Measurements from ENCODE around the gene PDE6D. TPM values are rescaled to one million over a fixed set of nuclear protein-coding genes. Genes with fewer than 3 reads are reported as not detected.

The PDE6D gene
- total RNA-seq, 1 donor from 2014 or later: 18.7 TPM

DNA sequence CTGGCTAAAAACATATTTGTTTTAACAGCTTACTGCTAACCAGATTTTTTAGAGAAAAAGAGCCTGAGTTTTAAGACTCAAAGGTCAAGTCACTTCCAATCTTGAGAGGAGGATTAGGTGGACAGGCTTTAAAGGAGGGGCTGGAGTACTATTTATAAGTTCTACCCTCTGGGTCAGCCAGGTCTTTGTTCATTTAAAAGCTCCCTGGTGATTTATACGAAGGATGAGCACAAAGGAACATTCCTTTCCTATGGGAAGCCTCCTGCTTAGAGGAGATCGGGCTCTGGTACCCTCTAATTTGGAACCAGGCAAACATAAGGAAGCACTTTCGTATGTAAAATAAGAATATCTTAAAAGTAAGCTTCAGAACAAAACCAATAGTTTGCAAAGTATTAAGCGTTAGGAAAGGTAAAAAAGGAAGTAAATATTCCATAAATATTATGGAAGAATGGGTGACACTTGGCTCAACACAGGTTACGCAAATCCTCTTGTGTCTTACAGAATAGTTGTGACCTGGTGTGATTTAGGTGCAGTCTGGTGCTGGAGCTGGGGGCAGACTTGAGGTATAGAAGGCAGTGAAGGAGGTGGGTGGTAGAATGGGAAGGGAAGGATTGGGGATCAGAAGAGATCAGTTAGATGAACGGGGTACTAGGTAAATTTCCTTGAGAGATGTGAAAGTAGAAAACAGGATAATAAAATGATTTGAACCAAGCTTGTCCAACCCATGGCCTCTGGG is 35.6 kb downstream of the PDE6D start:
- H3K36me3 ChIP-seq: no peaks in the 10 kb centered on the region
- H3K4me1 ChIP-seq: no peaks in the 10 kb centered on the region
- no peak for TF ChIP-seq CTCF (IDR thresholded peaks at IDR 0.05)
- no peaks in the 10 kb centered on the region for H3K9me3 ChIP-seq
- ATAC-seq (no peak), DNase-seq (no peak)
- no peak overlapping the region for H3K27ac ChIP-seq
- H3K27me3 ChIP-seq: no peaks in the 10 kb centered on the region
- no peak overlapping the region for H3K4me3 ChIP-seq
- intact Hi-C loops (cut with DNase I): no loop called here

DNA sequence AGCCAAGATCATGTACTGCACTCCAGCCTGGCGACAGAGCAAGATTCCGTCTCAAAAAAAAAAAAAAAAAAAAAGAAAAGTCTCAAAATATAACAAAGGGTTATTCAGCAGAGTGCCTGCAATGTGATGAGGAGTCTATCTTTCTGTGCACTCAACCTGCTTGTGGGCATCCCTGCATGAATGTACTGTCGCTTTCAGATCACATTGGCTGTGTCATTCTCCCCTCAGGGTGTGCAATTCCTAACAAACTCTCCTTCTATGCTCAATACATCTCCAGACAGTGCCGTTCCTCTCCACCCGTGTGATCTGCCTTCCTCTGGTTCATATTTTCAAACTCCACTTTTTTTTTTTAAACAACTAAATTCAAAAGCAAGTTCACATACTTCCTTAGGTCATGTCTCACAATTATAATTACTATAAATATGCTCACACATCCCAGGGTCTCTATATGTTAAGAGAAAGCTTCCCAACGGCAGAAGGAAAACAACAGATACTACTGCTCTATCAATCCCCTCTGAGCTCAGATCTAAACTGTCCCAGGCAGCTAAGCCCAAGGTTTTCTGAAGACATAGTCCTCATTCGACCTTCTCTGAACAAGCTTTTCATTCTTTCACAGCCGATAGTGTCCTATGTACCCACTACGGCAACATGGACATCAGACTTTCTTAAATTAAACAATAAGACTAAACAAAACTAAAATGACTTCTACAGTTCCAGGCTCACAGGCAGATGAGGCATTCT is 37.5 kb downstream of the PDE6D start:
- no peak for TF ChIP-seq CTCF (IDR thresholded peaks at IDR 0.05)
- ATAC-seq (no peak), DNase-seq (no peak)
- intact Hi-C loops (cut with DNase I): no loop called here
- H3K4me3 ChIP-seq: no peak overlapping the region
- H3K36me3 ChIP-seq: no peaks in the 10 kb centered on the region
- no peaks in the 10 kb centered on the region for H3K4me1 ChIP-seq
- H3K9me3 ChIP-seq: no peaks in the 10 kb centered on the region
- no peak overlapping the region for H3K27ac ChIP-seq
- H3K27me3 ChIP-seq: no peaks in the 10 kb centered on the region

- no peak for TF ChIP-seq CTCF (IDR thresholded peaks at IDR 0.05)
- ATAC-seq (no peak), DNase-seq (no peak)
- H3K27me3 ChIP-seq: no peaks in the 10 kb centered on the region
- no peak overlapping the region for H3K4me3 ChIP-seq
- no peaks in the 10 kb centered on the region for H3K9me3 ChIP-seq
- no peak overlapping the region for H3K27ac ChIP-seq
- H3K4me1 ChIP-seq: no peaks in the 10 kb centered on the region
- intact Hi-C loops (cut with DNase I): no loop called here
- peaks cover 25% of the 10 kb centered on the region for H3K36me3 ChIP-seq
Measured at GRCh38 chr2:231737761-231738160, 43.3 kb downstream of the PDE6D start.

DNA sequence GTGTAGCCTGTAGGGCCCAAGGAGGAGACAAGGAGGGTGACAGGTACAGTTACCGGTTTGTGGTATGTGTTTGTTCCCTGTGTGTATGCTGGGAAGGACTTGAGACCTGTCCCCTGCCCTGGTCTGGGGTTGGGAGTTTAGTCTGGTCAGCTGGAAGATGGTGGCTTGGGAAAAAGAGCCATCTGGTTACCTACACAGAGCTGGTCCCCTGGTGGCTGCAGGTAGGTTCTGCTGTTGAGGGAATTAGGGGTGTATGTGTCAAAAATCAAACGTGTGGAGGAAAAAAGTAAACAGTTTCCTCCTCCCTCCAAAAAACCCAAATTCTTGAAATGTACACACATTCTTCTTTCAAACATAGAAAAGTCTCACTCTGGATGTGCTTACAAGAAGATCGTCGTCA is 48.5 kb downstream of the PDE6D start:
- Histone ChIP-seq H3K9me3 (no peaks in the 10 kb centered on the region), H3K27me3 (no peaks in the 10 kb centered on the region), H3K36me3 (peaks cover 28% of the 10 kb centered on the region), H3K4me1 (no peaks in the 10 kb centered on the region), H3K4me3 (no peak overlapping the region), H3K27ac (no peak overlapping the region)
- TF ChIP-seq CTCF (IDR thresholded peaks at IDR 0.05): no peak
- intact Hi-C loops (cut with DNase I): no loop called here
- DNase-seq (no peak), ATAC-seq (no peak)

DNA sequence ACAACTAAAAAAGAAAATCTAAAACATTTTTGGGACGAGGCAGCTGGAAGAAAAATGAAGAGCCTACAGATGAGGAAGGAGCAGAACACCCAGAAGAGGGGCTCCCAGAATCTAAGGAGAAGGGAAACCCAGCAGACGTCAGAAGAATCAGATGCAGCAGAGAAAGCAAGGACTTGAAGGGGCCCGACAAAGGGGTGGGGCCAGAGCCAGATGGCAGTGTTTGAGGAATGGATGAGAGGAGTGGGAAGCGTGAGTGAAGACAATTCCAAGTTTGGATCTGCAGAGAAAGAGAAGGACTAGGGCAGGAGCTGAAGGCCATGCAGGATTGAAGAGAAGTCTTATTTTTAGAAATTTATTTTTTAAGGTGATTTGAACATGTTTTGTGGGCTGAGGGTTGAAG is 53.5 kb downstream of the PDE6D start:
- H3K27me3 ChIP-seq: no peaks in the 10 kb centered on the region

More for the DNA sequence above, 53.5 kb downstream of the PDE6D start:
- TF ChIP-seq CTCF (IDR thresholded peaks at IDR 0.05): no peak
- Histone ChIP-seq H3K27ac (no peak overlapping the region), H3K36me3 (peaks cover 9% of the 10 kb centered on the region), H3K9me3 (no peaks in the 10 kb centered on the region), H3K4me3 (no peak overlapping the region), H3K4me1 (no peaks in the 10 kb centered on the region)
- ATAC-seq: no peak
- intact Hi-C loops (cut with DNase I): no loop called here
- no peak for DNase-seq
